Smooth muscle cell (in vitro differentiated cells): ENCODE data around the gene ACP1. TPM values are rescaled to one million over a fixed set of nuclear protein-coding genes. Genes with fewer than 3 reads are reported as not detected.

Experiments used
- DNase-seq: peaks from one replicate; lab custom pipeline; 2025; ENCODE audit not compliant: unreplicated experiment; lab: John Stamatoyannopoulos, UW
- H2AFZ ChIP-seq: fragments of 200-600 bp; sonication (generic); 2 replicates; pipeline ENCODE4 v1.6.0; 2016; ENCODE audit warnings: antibody characterized with exemption, low read depth, mild to moderate bottlenecking
- H3F3A ChIP-seq: fragments of 200-600 bp; sonication (generic); 2 replicates; pipeline ENCODE4 v1.6.0; 2017; ENCODE audit warnings: antibody characterized with exemption, low read depth
- H3K27ac ChIP-seq: fragments of 200-600 bp; sonication (generic); 2 replicates; pipeline ENCODE4 v1.5.1; 2016; ENCODE audit warnings: low read depth, mild to moderate bottlenecking
- H3K27me3 ChIP-seq: fragments of 200-600 bp; sonication (generic); 2 replicates; pipeline ENCODE4 v1.6.1; 2016; ENCODE audit warnings: low read depth, mild to moderate bottlenecking
- H3K36me3 ChIP-seq: fragments of 200-600 bp; sonication (generic); 2 replicates; pipeline ENCODE4 v1.5.1; 2016; ENCODE audit warnings: low read depth
- H3K4me1 ChIP-seq: fragments of 200-600 bp; sonication (generic); 2 replicates; pipeline ENCODE4 v1.5.1; 2016; ENCODE audit warnings: low read depth
- H3K4me2 ChIP-seq: fragments of 200-600 bp; sonication (generic); 2 replicates; pipeline ENCODE4 v1.6.0; 2016; ENCODE audit warnings: mild to moderate bottlenecking
- H3K4me3 ChIP-seq: fragments of 200-600 bp; sonication (generic); 2 replicates; pipeline ENCODE4 v1.5.1; 2016; ENCODE audit warnings: mild to moderate bottlenecking
- H3K79me2 ChIP-seq: fragments of 200-600 bp; sonication (generic); 2 replicates; pipeline ENCODE4 v1.6.0; 2016; ENCODE audit warnings: low read depth, mild to moderate bottlenecking
- H3K9ac ChIP-seq: fragments of 200-600 bp; sonication (generic); 2 replicates; pipeline ENCODE4 v1.6.0; 2016; ENCODE audit warnings: low read depth
- H3K9me3 ChIP-seq: fragments of 200-600 bp; sonication (generic); replicated peaks from 2 replicates; pipeline ENCODE4 v1.5.1; 2016; ENCODE audit warnings: low read depth
- H4K20me1 ChIP-seq: fragments of 200-600 bp; sonication (generic); 2 replicates; pipeline ENCODE4 v1.6.0; 2016; ENCODE audit warnings: low read depth
- WGBS: methylation state at CpG from one replicate; pipeline ENCODE4 v1.1.7; 2016; ENCODE audit warnings: low lambda C conversion rate; 5-methylcytosine and 5-hydroxymethylcytosine counted together
- polyA plus RNA-seq: library from polyadenylated mRNA; unstranded; fragments of >200 nt; fragmentation: Nextera tagmentation; extraction: Ambion mirVana; gene quantifications from 2 replicates; pipeline ENCODE4 v1.2.1, GENCODE V29; 2016
- total RNA-seq: library from RNA; depleted of rRNA; stranded (reverse); fragments of >200 nt; gene quantifications from 2 replicates; pipeline ENCODE4 v1.2.3, GENCODE V29; 2014
- TF ChIP-seq, protein P1 (sequence below): fragments of 200-600 bp; sonication (generic); IDR thresholded peaks from 2 replicates; pipeline ENCODE4 v1.5.1; 2017; ENCODE audit warnings: borderline replicate concordance, mild to moderate bottlenecking, antibody characterized with exemption; ENCODE audit not compliant: insufficient read depth, poor library complexity, severe bottlenecking

ACP1 gene
- total and polyA plus RNA-seq, 2 experiments from 2014 or later = 168 to 182 TPM

DNA sequence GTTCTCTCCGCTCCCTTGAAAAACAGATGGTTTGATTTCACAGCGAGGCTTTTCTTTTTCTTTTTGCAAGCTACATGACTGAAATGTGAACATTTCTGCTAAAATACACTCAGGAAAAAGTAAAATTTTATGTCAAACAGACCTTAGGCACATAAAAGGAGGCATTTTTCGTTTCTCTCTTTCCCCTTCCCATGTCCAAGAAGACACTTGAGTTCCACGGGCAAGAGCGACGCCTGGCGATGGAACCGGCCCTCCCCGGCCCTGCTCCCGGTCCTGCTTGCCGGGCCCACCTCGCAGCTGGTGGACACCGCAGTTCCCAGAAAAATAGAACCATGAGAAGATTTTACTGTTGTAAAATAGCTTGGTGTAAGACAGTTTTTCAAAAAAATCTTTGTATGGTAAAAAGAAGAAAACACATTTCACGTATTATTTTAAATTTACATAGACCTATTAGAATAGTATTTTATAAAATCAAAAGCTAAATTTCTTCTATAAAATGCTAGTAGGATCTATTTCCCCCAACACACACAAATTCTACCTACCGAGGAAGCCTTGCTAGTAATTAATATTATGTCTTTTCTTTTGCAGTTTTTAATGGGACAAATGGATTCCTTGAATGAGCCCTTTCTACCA is 25.5 kb downstream of the ACP1 start:
- no peaks in the 10 kb centered on the region for H3K9me3 ChIP-seq
- WGBS = 6% methylated on average over 15 of the region's 15 CpGs
- H3K27me3 ChIP-seq = peaks cover 70% of the 10 kb centered on the region
- no peak overlapping the region for H3K27ac ChIP-seq
- no peaks in the 10 kb centered on the region for H3K36me3 ChIP-seq
- peaks cover 8% of the 10 kb centered on the region for H3F3A ChIP-seq
- H3K4me1 ChIP-seq = peaks cover 16% of the 10 kb centered on the region
- peak overlapping the region; percentile 95 for H3K4me2 ChIP-seq
- H3K9ac ChIP-seq = no peak overlapping the region
- no peaks in the 10 kb centered on the region for H3K79me2 ChIP-seq
- DNase-seq = peak; percentile 12
- peak overlapping the region; percentile 57 for H2AFZ ChIP-seq
- TF ChIP-seq, protein P1, sequence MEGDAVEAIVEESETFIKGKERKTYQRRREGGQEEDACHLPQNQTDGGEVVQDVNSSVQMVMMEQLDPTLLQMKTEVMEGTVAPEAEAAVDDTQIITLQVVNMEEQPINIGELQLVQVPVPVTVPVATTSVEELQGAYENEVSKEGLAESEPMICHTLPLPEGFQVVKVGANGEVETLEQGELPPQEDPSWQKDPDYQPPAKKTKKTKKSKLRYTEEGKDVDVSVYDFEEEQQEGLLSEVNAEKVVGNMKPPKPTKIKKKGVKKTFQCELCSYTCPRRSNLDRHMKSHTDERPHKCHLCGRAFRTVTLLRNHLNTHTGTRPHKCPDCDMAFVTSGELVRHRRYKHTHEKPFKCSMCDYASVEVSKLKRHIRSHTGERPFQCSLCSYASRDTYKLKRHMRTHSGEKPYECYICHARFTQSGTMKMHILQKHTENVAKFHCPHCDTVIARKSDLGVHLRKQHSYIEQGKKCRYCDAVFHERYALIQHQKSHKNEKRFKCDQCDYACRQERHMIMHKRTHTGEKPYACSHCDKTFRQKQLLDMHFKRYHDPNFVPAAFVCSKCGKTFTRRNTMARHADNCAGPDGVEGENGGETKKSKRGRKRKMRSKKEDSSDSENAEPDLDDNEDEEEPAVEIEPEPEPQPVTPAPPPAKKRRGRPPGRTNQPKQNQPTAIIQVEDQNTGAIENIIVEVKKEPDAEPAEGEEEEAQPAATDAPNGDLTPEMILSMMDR = peak; percentile 74
- peak overlapping the region; percentile 65 for H3K4me3 ChIP-seq
- H4K20me1 ChIP-seq = peaks cover 22% of the 10 kb centered on the region

DNA sequence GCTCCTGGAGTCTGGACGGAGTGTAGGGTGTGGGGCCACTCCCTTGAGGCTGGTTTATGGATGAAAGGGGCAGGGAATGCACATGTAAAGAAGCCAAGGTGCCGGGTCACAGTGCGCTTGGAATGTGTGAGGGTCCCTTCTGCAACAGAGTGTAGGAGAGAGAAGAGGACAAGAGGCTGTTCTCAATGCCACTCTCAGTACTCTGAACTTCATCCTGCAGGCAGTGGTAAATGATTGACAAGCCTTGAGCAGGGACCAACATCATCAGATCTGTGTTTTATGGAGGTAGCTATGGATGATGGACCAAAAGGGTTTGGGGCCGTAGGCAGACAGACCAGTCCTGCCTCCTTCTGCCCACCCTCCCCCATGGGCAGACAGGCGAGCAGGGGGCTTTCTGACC is 30.3 kb downstream of the ACP1 start:
- Histone ChIP-seq H3K79me2 (no peaks in the 10 kb centered on the region), H3K27me3 (peaks cover 35% of the 10 kb centered on the region), H3K4me2 (no peak overlapping the region), H2AFZ (no peak overlapping the region), H3K4me3 (no peak overlapping the region), H3K9ac (no peak overlapping the region), H3K27ac (no peak overlapping the region), H3K4me1 (no peaks in the 10 kb centered on the region), H3K9me3 (no peaks in the 10 kb centered on the region), H3K36me3 (no peaks in the 10 kb centered on the region), H3F3A (no peaks in the 10 kb centered on the region), H4K20me1 (no peaks in the 10 kb centered on the region)
- 88% methylated on average over 5 of the region's 5 CpGs for WGBS
- DNase-seq = no peak
- TF ChIP-seq, protein P1 = no peak

DNA sequence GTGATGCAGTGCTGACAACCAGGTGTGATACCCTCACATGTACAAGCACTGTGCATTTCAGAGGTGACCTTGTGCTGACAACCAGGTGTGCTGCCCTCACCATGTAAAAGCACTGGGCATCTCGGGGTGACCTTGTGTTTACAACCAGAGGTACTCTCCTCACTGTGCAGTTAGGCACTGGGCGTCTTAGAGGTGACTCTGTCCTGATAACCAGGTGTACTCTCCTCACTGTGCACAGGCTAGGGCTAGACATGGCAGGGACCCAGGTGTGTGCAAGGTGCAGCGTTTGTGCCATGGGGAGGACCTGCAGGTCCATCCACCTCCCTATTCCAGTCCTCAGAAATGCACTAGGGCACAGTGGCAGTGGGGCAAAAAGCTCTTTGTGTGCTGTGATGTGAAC is 31.6 kb downstream of the ACP1 start:
- Histone ChIP-seq H3K4me2 (no peak overlapping the region), H3K9me3 (no peaks in the 10 kb centered on the region), H3K4me3 (no peak overlapping the region), H3K27me3 (peaks cover 22% of the 10 kb centered on the region), H3K36me3 (no peaks in the 10 kb centered on the region), H3K79me2 (no peaks in the 10 kb centered on the region), H3K27ac (no peak overlapping the region), H3K9ac (no peak overlapping the region), H3F3A (no peaks in the 10 kb centered on the region), H2AFZ (no peak overlapping the region), H4K20me1 (no peaks in the 10 kb centered on the region), H3K4me1 (no peaks in the 10 kb centered on the region)
- 87% methylated on average over 3 of the region's 3 CpGs for WGBS
- no peak for DNase-seq
- TF ChIP-seq, protein P1 = no peak

DNA sequence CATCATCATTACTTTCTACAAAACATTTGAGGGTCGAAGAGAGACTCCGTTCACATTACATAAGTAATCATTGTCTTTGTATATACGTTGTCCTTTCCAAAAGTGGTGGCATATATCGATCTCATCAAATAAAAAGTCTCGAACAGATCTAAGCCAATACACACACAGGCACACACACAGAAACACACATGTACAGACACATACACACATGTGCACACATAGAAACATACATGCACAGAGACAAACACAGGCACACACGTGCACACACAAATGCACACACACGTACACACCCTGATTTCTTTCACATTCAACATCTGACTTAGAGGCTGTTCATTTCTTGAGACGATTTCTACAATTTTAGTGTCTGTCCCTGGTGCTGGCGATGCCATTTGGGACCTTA is 40.6 kb downstream of the ACP1 start:
- no peaks in the 10 kb centered on the region for H4K20me1 ChIP-seq
- no peaks in the 10 kb centered on the region for H3F3A ChIP-seq
- no peaks in the 10 kb centered on the region for H3K79me2 ChIP-seq
- H3K27me3 ChIP-seq = no peaks in the 10 kb centered on the region
- H3K36me3 ChIP-seq = no peaks in the 10 kb centered on the region
- H3K4me3 ChIP-seq = no peak overlapping the region
- H3K9me3 ChIP-seq = no peaks in the 10 kb centered on the region
- H3K4me1 ChIP-seq = peaks cover 9% of the 10 kb centered on the region
- no peak overlapping the region for H3K4me2 ChIP-seq
- H2AFZ ChIP-seq = no peak overlapping the region
- TF ChIP-seq, protein P1 = no peak
- DNase-seq = no peak
- no peak overlapping the region for H3K27ac ChIP-seq
- 91% methylated on average over 9 of the region's 9 CpGs for WGBS
- no peak overlapping the region for H3K9ac ChIP-seq
